Colonic mucosa (tissue), 4 donors: Measurements from ENCODE around the gene MYL1. TPM values are rescaled to one million over a fixed set of nuclear protein-coding genes. Genes with fewer than 3 reads are reported as not detected.

ENCODE experiments used
- DNase-seq: peaks from one replicate; pipeline ENCODE4 v3.0.0-alpha.2; 2020
- H3K27ac ChIP-seq: fragments of 200-600 bp; one replicate; pipeline ENCODE4 v1.8.0; 2021
- H3K27me3 ChIP-seq: fragments of 200-600 bp; one replicate; pipeline ENCODE4 v1.8.0; 2021
- H3K36me3 ChIP-seq: fragments of 200-600 bp; one replicate; pipeline ENCODE4 v1.8.0; 2021
- H3K4me1 ChIP-seq: fragments of 200-600 bp; one replicate; pipeline ENCODE4 v1.8.0; 2021; ENCODE audit warnings: mild to moderate bottlenecking
- H3K4me3 ChIP-seq: fragments of 200-600 bp; one replicate; pipeline ENCODE4 v1.8.0; 2021
- H3K9ac ChIP-seq, 2 donors: one replicate each; pipeline ENCODE4 v1.7.0; 2013; ENCODE audit warnings: control low read depth in 2 of 2, low read depth in 2 of 2, low read length in 2 of 2
- H3K9me3 ChIP-seq: fragments of 200-600 bp; one replicate; pipeline ENCODE4 v1.8.0; 2021
- intact Hi-C: fragments of 100-400 bp; cut with DNase I; formaldehyde crosslinking; loops from one replicate; pipeline ENCODE4 v1.14.1; 2022
- total RNA-seq, 2 donors: library from RNA; stranded (reverse); fragmentation: NEBNext Ultra II Directional in 1 of 2; extraction: Animal tissue kit (Norgen Biotek cat#: 25700) in 1 of 2; gene quantifications; one replicate each; pipeline ENCODE4 v1.2.1, GENCODE V29; 2021
- TF ChIP-seq, protein P1 (sequence below): fragments of 200-600 bp; IDR thresholded peaks from one replicate; pipeline ENCODE4 v1.8.0; 2022; ENCODE audit warnings: antibody characterized with exemption, mild to moderate bottlenecking
- donor health status: healthy.
- donor health status: DM: no; HTN: no; CAD: no.
- donor health status: DM: no; HTN: no; CAD: no.

MYL1 gene
- total RNA-seq, 2 donors from 2014 or later: not detected

DNA sequence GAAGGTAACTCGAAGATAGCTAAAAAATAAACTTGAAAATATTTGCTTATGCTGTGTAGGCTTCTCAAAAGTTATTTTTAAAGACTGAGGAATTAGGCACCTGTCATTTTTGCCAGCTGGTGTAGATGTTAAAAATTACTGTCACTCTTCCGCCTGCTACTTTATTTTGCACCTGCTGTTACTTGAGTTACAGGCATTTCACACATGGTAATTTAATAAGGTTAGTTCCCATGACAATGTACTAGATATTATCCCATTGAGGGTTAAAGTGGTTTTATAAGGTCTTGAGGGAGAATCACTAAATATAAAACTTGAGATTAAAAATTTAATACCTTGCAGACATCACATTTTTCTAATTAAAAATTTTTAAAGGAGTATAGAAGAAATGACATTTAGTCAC, 26.6 kb downstream of the MYL1 start:
- intact Hi-C loops: no loop called here
- Histone ChIP-seq H3K27me3 (no peaks in the 10 kb centered on the region), H3K9me3 (no peaks in the 10 kb centered on the region), H3K9ac (no peak overlapping the region), H3K36me3 (no peaks in the 10 kb centered on the region), H3K27ac (no peak overlapping the region), H3K4me1 (no peaks in the 10 kb centered on the region), H3K4me3 (no peak overlapping the region)
- TF ChIP-seq, protein P1, sequence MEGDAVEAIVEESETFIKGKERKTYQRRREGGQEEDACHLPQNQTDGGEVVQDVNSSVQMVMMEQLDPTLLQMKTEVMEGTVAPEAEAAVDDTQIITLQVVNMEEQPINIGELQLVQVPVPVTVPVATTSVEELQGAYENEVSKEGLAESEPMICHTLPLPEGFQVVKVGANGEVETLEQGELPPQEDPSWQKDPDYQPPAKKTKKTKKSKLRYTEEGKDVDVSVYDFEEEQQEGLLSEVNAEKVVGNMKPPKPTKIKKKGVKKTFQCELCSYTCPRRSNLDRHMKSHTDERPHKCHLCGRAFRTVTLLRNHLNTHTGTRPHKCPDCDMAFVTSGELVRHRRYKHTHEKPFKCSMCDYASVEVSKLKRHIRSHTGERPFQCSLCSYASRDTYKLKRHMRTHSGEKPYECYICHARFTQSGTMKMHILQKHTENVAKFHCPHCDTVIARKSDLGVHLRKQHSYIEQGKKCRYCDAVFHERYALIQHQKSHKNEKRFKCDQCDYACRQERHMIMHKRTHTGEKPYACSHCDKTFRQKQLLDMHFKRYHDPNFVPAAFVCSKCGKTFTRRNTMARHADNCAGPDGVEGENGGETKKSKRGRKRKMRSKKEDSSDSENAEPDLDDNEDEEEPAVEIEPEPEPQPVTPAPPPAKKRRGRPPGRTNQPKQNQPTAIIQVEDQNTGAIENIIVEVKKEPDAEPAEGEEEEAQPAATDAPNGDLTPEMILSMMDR: no peak
- DNase-seq: no peak

DNA sequence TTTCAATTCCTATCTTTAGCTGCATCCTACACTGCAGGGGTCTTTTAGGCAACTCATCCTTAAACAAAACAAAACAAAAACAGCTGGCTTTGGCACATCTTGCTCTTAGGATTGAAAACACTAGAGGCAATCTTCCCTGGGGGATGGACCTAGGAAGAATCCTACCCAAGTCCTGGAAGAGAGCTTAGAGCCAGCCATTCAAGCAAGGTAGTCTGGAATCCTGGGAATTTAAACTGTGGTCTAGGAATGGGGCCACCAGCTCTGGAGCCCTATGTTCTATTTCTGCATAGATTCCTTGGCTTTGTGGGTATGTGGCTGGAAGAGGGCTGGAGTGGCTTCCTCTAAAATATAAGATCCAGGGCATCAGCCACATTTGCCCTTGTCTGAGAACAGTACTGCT, 27.7 kb downstream of the MYL1 start:
- intact Hi-C loops: no loop called here
- no peak overlapping the region for H3K4me3 ChIP-seq
- no peak overlapping the region for H3K27ac ChIP-seq
- TF ChIP-seq, protein P1: no peak
- H3K9ac ChIP-seq: no peak overlapping the region
- no peak for DNase-seq
- H3K36me3 ChIP-seq: no peaks in the 10 kb centered on the region
- no peaks in the 10 kb centered on the region for H3K4me1 ChIP-seq
- no peaks in the 10 kb centered on the region for H3K27me3 ChIP-seq
- H3K9me3 ChIP-seq: no peaks in the 10 kb centered on the region

DNA sequence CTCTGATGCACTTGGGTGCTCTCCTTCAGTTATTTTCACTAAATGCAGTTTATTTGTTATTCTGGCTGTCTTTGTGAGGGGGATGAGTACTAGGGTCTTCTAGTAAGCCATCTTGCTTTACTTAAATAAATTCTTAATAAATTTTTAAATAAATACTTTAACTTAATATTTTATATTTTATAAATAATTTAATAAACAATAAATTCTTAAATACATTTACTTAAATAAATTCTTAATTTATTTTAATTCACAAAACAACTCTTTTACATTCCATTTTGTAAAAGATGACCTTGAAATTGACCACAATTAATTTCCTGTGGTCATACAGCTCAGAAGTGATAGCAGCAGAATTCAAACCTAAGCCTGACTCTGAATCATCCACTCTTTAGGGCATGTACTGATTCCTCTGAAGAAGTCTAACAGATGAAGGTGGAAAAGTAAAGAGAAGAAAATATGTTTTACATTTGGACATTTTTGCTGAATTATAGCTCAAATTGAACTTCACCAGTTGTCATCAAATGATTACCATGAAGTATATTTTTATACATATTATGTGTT, 28.8 kb downstream of the MYL1 start:
- intact Hi-C loops: no loop called here
- H3K9ac ChIP-seq: no peak overlapping the region

DNA sequence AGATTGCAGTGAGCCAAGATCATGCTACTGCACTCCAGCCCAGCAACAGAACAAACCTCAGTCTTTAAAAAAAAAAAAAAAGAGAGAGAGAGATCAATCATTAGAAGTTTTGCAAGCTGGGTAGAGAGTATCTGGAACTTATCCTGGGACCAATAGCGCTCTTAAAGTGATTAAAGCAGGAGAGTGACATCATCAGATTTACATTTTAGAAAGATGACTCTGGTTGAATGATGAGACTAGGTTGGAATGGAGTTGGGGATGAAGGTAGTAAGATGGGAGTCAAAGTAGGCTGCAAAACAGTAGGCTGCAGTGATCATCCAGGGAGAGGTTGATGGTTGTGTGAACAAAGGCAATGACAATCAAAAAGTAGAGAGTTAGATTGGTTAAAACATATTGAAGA, 37.8 kb downstream of the MYL1 start:
- no peaks in the 10 kb centered on the region for H3K27me3 ChIP-seq
- no peaks in the 10 kb centered on the region for H3K9me3 ChIP-seq
- intact Hi-C loops: no loop called here
- TF ChIP-seq, protein P1: no peak
- no peak overlapping the region for H3K27ac ChIP-seq
- DNase-seq: no peak
- no peak overlapping the region for H3K9ac ChIP-seq
- no peaks in the 10 kb centered on the region for H3K36me3 ChIP-seq
- H3K4me3 ChIP-seq: no peak overlapping the region
- no peaks in the 10 kb centered on the region for H3K4me1 ChIP-seq

More for the DNA sequence above, 28.8 kb downstream of the MYL1 start:
- no peaks in the 10 kb centered on the region for H3K4me1 ChIP-seq
- no peaks in the 10 kb centered on the region for H3K9me3 ChIP-seq
- no peaks in the 10 kb centered on the region for H3K36me3 ChIP-seq
- H3K4me3 ChIP-seq: no peak overlapping the region
- H3K27ac ChIP-seq: no peak overlapping the region
- no peaks in the 10 kb centered on the region for H3K27me3 ChIP-seq
- no peak for DNase-seq
- TF ChIP-seq, protein P1: no peak

DNA sequence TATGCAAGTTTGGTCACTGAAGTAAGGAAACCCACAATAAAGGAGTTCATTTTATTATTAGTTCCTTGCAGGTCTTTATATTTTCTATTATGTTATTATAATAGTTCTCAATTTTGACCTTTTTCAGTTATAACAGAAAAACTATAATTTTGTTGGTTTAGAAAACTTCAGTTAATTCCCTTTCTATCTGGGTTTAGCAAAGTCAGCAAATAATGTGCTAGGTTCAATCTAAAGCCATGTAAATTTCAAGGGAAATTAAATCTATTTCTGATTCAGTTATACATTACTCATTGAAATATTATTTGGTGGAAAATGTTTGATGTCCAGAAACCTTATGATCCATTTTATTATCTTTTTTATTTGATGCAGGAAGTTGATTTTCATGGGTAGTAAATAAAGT, 43.7 kb downstream of the MYL1 start:
- H3K4me1 ChIP-seq: no peaks in the 10 kb centered on the region
- no peak overlapping the region for H3K4me3 ChIP-seq
- DNase-seq: no peak
- H3K27ac ChIP-seq: no peak overlapping the region
- no peaks in the 10 kb centered on the region for H3K27me3 ChIP-seq
- no peaks in the 10 kb centered on the region for H3K9me3 ChIP-seq
- no peaks in the 10 kb centered on the region for H3K36me3 ChIP-seq
- intact Hi-C loops: no loop called here
- TF ChIP-seq, protein P1: no peak
- no peak overlapping the region for H3K9ac ChIP-seq
